ENCODE results near the gene AGO3.

GRCh38 chr1:36085126-36085525 lies 154.2 kb downstream of the AGO3 start:
- no peak for TF ChIP-seq RARB (CRISPR knock-in tag; IDR thresholded peaks at IDR 0.05)
- TF ChIP-seq CREB5 (CRISPR knock-in tag; IDR thresholded peaks at IDR 0.05; ENCODE audit: low read depth) = no peak
- TF ChIP-seq TSHZ2 (CRISPR knock-in tag; IDR thresholded peaks at IDR 0.05) = no peak
- TF ChIP-seq ARNTL (CRISPR knock-in tag; IDR thresholded peaks at IDR 0.05; ENCODE audit: borderline replicate concordance, low read depth) = no peak

All from SK-N-SH treated with all-trans-retinoic acid at 6 μM for 48 hours (cell line).